Neural cell (in vitro differentiated cells): ENCODE data around the gene METTL24. TPM values are rescaled to one million over a fixed set of nuclear protein-coding genes. Genes with fewer than 3 reads are reported as not detected.

Experiments
- H2AFZ ChIP-seq: fragments of 200-600, 300-800 bp; sonication (generic), shearing (Covaris generic); 2 replicates; pipeline ENCODE4 v1.6.0; 2014; ENCODE audit warnings: low read depth, mild to moderate bottlenecking, antibody characterized with exemption, low read length, moderate library complexity
- H3F3A ChIP-seq: fragments of 200-600 bp; shearing (Covaris generic); 2 replicates; pipeline ENCODE4 v1.6.1; 2016; ENCODE audit warnings: mild to moderate bottlenecking, moderate library complexity, mixed read lengths, antibody characterized with exemption, low read length; ENCODE audit not compliant: insufficient read depth, poor library complexity, severe bottlenecking
- H3K27ac ChIP-seq: fragments of 200-600, 300-800 bp; sonication (generic), shearing (Covaris generic); 2 replicates; pipeline ENCODE4 v1.5.1; 2014; ENCODE audit warnings: mild to moderate bottlenecking, low read length, moderate library complexity
- H3K27me3 ChIP-seq: fragments of 300-800, 200-600 bp; sonication (generic), shearing (Covaris generic); 2 replicates; pipeline ENCODE4 v1.6.0; 2014; ENCODE audit warnings: mild to moderate bottlenecking, low read depth, low read length, moderate library complexity; ENCODE audit not compliant: insufficient read depth
- H3K36me3 ChIP-seq: fragments of 300-800, 200-600 bp; sonication (generic), shearing (Covaris generic); 2 replicates; pipeline ENCODE4 v1.5.1; 2014; ENCODE audit warnings: mild to moderate bottlenecking, antibody characterized with exemption, low read length, moderate library complexity; ENCODE audit not compliant: insufficient read depth
- H3K4me2 ChIP-seq: fragments of 300-800, 200-600 bp; sonication (generic), shearing (Covaris generic); 2 replicates; pipeline ENCODE4 v1.6.0; 2014; ENCODE audit warnings: mild to moderate bottlenecking, low read length
- H3K4me3 ChIP-seq: fragments of 300-800, 200-600 bp; sonication (generic), shearing (Covaris generic); 2 replicates; pipeline ENCODE4 v1.5.1; 2014; ENCODE audit warnings: mild to moderate bottlenecking, low read length, moderate library complexity
- H3K79me2 ChIP-seq: fragments of 200-600 bp; shearing (Covaris generic); replicated peaks from 2 replicates; pipeline ENCODE4 v1.6.0; 2014; ENCODE audit warnings: mild to moderate bottlenecking, low read length, moderate library complexity; ENCODE audit not compliant: insufficient read depth
- H3K9ac ChIP-seq: fragments of 300-800, 200-600 bp; sonication (generic), shearing (Covaris generic); 2 replicates; pipeline ENCODE4 v1.6.1; 2016; ENCODE audit warnings: mild to moderate bottlenecking, low read length, mixed read lengths
- H3K9me2 ChIP-seq: fragments of 200-600 bp; shearing (Covaris generic); 2 replicates; pipeline ENCODE4 v1.6.1; 2016; ENCODE audit warnings: mild to moderate bottlenecking, low read length, mixed read lengths; ENCODE audit not compliant: insufficient read depth
- H3K9me3 ChIP-seq: fragments of 200-600, 300-800 bp; sonication (generic), shearing (Covaris generic); 2 replicates; pipeline ENCODE4 v1.6.1; 2016; ENCODE audit warnings: mild to moderate bottlenecking, mixed run types, low read length, moderate library complexity, mixed read lengths
- H4K20me1 ChIP-seq: fragments of 200-600 bp; shearing (Covaris generic); 2 replicates; pipeline ENCODE4 v1.6.1; 2016; ENCODE audit warnings: mild to moderate bottlenecking, mixed run types; ENCODE audit not compliant: insufficient read depth
- EP300 ChIP-seq: fragments of 450-650 bp; conservative IDR thresholded peaks from 2 replicates; pipeline ENCODE4 v1.6.1; 2014; ENCODE audit warnings: antibody characterized with exemption, mild to moderate bottlenecking, moderate library complexity; ENCODE audit not compliant: poor library complexity, severe bottlenecking
- EZH2 ChIP-seq: fragments of 200-600, 300-800 bp; shearing (Covaris generic), sonication (generic); IDR thresholded peaks from 2 replicates; pipeline ENCODE4 v1.6.1; 2014; ENCODE audit warnings: antibody characterized with exemption, low read length, borderline replicate concordance, mild to moderate bottlenecking; ENCODE audit not compliant: insufficient read depth, poor library complexity, severe bottlenecking
- MXI1 ChIP-seq: fragments of 450-650 bp; conservative IDR thresholded peaks from 2 replicates; pipeline ENCODE4 v1.6.1; 2014; ENCODE audit warnings: antibody characterized with exemption, mild to moderate bottlenecking; ENCODE audit not compliant: poor library complexity, severe bottlenecking
- POLR2AphosphoS5 ChIP-seq: IDR thresholded peaks from 2 replicates; pipeline ENCODE4 v1.6.1; 2012
- RAD21 ChIP-seq: fragments of 450-650 bp; conservative IDR thresholded peaks from 2 replicates; pipeline ENCODE4 v1.6.1; 2014; ENCODE audit warnings: antibody characterized with exemption, mild to moderate bottlenecking, moderate library complexity
- SMC3 ChIP-seq: fragments of 450-650 bp; conservative IDR thresholded peaks from 2 replicates; pipeline ENCODE4 v1.6.1; 2014; ENCODE audit warnings: antibody characterized with exemption, mild to moderate bottlenecking, moderate library complexity; ENCODE audit not compliant: poor library complexity
- TAF1 ChIP-seq: IDR thresholded peaks from 2 replicates; pipeline ENCODE4 v1.6.1; 2012; ENCODE audit warnings: low read depth
- polyA plus RNA-seq: library from polyadenylated mRNA; depleted of rRNA; stranded (reverse); fragments of >200 nt; gene quantifications from 2 replicates; pipeline ENCODE4 v1.2.3, GENCODE V29; 2014
- TF ChIP-seq, protein P1 (sequence below): fragments of 450-650 bp; IDR thresholded peaks from 2 replicates; pipeline ENCODE4 v1.5.1; 2014; ENCODE audit warnings: antibody characterized with exemption, mild to moderate bottlenecking, moderate library complexity; ENCODE audit not compliant: poor library complexity, severe bottlenecking
- TF ChIP-seq, protein P2 (sequence below): IDR thresholded peaks from 2 replicates; pipeline ENCODE4 v1.6.1; 2012; ENCODE audit warnings: borderline replicate concordance

The METTL24 gene
- polyA plus RNA-seq, 1 donor from 2014 or later: not detected

DNA sequence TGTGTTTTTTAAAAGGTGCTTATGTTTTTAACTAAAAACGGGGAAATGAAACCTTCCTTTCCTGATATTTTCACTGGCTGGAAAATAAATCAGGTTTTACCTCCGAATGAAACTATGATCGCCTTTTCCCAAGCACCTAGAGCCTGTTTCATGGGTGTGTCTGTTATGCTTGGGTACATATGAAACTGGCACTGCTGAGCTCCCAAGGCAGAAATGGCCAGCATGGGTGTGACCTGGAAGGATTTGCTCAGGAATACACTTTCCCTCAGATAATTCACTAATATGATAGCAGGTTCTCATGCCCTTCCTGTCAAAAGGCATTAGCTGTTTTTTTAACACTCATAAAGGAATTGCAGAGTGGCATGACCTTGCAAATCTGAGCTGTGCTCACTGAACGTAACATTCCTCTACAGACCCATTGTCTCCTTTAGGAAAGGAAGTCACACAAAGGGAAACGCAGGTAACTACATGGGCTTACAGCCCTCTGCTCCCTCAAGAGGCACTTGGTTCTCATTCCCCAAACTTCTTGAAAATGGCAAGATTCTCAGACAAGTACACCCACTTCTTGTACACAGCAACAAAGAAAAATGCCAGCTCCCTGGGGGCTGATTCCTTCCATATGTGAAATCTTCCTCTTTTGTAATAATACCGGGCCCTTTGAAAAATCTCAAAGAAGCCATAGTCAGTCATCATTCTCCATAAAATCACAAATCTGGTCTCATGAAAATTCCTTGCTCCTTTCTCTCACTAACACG is 72.7 kb downstream of the METTL24 start:
- Histone ChIP-seq H3K9me2 (no peaks in the 10 kb centered on the region), H3K9me3 (no peaks in the 10 kb centered on the region), H3F3A (no peaks in the 10 kb centered on the region), H3K4me3 (peak overlapping the region; percentile 35), H3K9ac (peak overlapping the region; percentile 16), H3K4me2 (peak overlapping the region; percentile 22), H3K36me3 (no peaks in the 10 kb centered on the region), H4K20me1 (no peaks in the 10 kb centered on the region), H3K27me3 (no peaks in the 10 kb centered on the region), H2AFZ (no peak overlapping the region), H3K27ac (peak overlapping the region; percentile 67), H3K79me2 (no peaks in the 10 kb centered on the region)
- TF ChIP-seq TAF1 (no peak), SMC3 (no peak), RAD21 (no peak), POLR2AphosphoS5 (no peak), EZH2 (no peak), MXI1 (no peak)
- TF ChIP-seq, protein P1, sequence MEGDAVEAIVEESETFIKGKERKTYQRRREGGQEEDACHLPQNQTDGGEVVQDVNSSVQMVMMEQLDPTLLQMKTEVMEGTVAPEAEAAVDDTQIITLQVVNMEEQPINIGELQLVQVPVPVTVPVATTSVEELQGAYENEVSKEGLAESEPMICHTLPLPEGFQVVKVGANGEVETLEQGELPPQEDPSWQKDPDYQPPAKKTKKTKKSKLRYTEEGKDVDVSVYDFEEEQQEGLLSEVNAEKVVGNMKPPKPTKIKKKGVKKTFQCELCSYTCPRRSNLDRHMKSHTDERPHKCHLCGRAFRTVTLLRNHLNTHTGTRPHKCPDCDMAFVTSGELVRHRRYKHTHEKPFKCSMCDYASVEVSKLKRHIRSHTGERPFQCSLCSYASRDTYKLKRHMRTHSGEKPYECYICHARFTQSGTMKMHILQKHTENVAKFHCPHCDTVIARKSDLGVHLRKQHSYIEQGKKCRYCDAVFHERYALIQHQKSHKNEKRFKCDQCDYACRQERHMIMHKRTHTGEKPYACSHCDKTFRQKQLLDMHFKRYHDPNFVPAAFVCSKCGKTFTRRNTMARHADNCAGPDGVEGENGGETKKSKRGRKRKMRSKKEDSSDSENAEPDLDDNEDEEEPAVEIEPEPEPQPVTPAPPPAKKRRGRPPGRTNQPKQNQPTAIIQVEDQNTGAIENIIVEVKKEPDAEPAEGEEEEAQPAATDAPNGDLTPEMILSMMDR: no peak
- TF ChIP-seq, protein P2, sequence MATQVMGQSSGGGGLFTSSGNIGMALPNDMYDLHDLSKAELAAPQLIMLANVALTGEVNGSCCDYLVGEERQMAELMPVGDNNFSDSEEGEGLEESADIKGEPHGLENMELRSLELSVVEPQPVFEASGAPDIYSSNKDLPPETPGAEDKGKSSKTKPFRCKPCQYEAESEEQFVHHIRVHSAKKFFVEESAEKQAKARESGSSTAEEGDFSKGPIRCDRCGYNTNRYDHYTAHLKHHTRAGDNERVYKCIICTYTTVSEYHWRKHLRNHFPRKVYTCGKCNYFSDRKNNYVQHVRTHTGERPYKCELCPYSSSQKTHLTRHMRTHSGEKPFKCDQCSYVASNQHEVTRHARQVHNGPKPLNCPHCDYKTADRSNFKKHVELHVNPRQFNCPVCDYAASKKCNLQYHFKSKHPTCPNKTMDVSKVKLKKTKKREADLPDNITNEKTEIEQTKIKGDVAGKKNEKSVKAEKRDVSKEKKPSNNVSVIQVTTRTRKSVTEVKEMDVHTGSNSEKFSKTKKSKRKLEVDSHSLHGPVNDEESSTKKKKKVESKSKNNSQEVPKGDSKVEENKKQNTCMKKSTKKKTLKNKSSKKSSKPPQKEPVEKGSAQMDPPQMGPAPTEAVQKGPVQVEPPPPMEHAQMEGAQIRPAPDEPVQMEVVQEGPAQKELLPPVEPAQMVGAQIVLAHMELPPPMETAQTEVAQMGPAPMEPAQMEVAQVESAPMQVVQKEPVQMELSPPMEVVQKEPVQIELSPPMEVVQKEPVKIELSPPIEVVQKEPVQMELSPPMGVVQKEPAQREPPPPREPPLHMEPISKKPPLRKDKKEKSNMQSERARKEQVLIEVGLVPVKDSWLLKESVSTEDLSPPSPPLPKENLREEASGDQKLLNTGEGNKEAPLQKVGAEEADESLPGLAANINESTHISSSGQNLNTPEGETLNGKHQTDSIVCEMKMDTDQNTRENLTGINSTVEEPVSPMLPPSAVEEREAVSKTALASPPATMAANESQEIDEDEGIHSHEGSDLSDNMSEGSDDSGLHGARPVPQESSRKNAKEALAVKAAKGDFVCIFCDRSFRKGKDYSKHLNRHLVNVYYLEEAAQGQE: no peak

DNA sequence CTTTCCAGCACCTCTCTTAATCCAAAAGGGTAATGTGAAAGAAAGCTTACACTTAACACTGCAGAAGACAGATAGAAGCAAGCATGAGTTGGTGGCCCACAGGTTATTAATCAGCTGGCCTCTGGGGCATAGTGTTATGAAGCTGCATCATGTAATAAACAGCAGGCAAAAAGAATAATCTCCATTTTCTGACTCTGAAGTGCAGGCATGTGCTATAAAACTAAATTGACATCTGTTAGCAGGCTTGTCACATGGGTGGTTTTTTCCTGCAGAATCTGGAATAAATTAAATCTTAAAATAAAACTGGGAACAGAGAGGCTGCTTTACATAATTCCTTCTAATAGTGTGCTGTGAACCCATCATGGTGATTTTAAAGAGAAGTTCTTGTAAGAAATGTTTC is 73.3 kb downstream of the METTL24 start:
- TF ChIP-seq EP300: peak; percentile 22
- TF ChIP-seq, protein P1: no peak
- TF ChIP-seq RAD21: no peak
- no peak for TF ChIP-seq EZH2
- no peak for TF ChIP-seq TAF1
- peak; percentile 43 for TF ChIP-seq POLR2AphosphoS5
- TF ChIP-seq SMC3: no peak
- TF ChIP-seq, protein P2: no peak
- TF ChIP-seq MXI1: peak; percentile 37
- Histone ChIP-seq H3K9me3 (no peaks in the 10 kb centered on the region), H3K4me3 (peak overlapping the region; percentile 35), H3K27me3 (no peaks in the 10 kb centered on the region), H3K27ac (peak overlapping the region; percentile 67), H2AFZ (no peak overlapping the region), H3F3A (no peaks in the 10 kb centered on the region), H3K79me2 (no peaks in the 10 kb centered on the region), H4K20me1 (no peaks in the 10 kb centered on the region), H3K9me2 (no peaks in the 10 kb centered on the region), H3K36me3 (no peaks in the 10 kb centered on the region), H3K9ac (peak overlapping the region; percentile 16), H3K4me2 (peak overlapping the region; percentile 22)
